LNCaP clone FGC (cell line): ENCODE results near the gene MTMR3.

ENCODE experiments used
- DNase-seq: peaks from one replicate; pipeline ENCODE4 v3.0.0-alpha.2; 2011; ENCODE audit warnings: low read depth
- H3K4me3 ChIP-seq: 2 replicates; pipeline ENCODE4 v1.5.1; 2011; ENCODE audit warnings: mild to moderate bottlenecking, low read depth, low read length, control low read depth
- CTCF ChIP-seq: IDR thresholded peaks from 2 replicates; pipeline ENCODE4 v1.5.1; 2012; ENCODE audit warnings: mild to moderate bottlenecking; ENCODE audit not compliant: control insufficient read depth, insufficient read depth; ENCODE audit errors: extremely low read depth

MTMR3 gene

DNA sequence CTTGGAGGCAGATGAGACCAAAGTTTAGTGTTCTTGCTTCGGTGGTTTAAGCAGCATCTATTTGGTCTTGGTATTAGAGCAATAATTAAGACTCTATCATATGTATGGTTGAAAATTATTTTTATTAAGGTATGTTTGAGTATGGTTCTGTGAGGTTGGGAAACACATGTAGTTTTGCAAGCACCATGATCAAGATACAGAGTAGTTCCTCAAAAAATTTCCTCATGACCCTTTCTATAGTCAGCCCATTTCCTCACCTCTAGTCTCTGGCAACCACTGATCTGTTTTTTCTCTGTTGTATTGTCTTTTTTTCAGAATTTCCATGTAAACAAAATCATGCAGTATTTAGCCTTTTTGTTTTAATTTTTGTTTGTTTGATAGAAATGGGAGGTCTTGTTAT lies 18.4 kb downstream of the MTMR3 start:
- DNase-seq, result no peak
- no peak for TF ChIP-seq CTCF
- no peak overlapping the region for H3K4me3 ChIP-seq

- no peak for TF ChIP-seq CTCF
- H3K4me3 ChIP-seq, result no peak overlapping the region
- no peak for DNase-seq
These were observed 20.4 kb downstream of the MTMR3 start for GRCh38 chr22:29903371-29903770.

DNA sequence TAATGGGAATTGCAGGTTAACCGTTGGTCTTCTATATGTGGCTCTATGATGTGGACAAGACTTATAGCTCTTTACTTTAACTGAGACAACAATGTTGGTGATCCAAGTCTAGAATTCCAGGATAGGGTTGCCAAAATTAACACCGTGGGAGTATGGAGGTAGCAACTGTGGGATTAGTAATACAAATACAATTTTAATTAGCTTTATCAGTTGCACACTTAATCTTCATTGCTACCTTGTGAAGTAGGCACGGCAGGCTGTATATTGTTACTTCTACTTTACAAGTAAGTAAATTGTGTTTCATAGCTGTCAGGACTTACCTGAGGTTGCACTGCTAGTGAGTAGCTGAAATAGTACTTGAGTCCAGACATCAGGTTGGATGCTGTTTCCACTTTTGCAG lies 21.0 kb downstream of the MTMR3 start:
- DNase-seq, result no peak
- H3K4me3 ChIP-seq, result no peak overlapping the region
- TF ChIP-seq CTCF, result no peak

GRCh38 chr22:29907753-29908515 lies 25.0 kb downstream of the MTMR3 start:
- peak; percentile 99 for DNase-seq
- TF ChIP-seq CTCF, result no peak

GRCh38 chr22:29912141-29912540 lies 29.2 kb downstream of the MTMR3 start:
- no peak for DNase-seq
- no peak overlapping the region for H3K4me3 ChIP-seq
- no peak for TF ChIP-seq CTCF

More at GRCh38 chr22:29907753-29908515, 25.0 kb downstream of the MTMR3 start:
- peak overlapping the region; percentile 36 for H3K4me3 ChIP-seq

DNA sequence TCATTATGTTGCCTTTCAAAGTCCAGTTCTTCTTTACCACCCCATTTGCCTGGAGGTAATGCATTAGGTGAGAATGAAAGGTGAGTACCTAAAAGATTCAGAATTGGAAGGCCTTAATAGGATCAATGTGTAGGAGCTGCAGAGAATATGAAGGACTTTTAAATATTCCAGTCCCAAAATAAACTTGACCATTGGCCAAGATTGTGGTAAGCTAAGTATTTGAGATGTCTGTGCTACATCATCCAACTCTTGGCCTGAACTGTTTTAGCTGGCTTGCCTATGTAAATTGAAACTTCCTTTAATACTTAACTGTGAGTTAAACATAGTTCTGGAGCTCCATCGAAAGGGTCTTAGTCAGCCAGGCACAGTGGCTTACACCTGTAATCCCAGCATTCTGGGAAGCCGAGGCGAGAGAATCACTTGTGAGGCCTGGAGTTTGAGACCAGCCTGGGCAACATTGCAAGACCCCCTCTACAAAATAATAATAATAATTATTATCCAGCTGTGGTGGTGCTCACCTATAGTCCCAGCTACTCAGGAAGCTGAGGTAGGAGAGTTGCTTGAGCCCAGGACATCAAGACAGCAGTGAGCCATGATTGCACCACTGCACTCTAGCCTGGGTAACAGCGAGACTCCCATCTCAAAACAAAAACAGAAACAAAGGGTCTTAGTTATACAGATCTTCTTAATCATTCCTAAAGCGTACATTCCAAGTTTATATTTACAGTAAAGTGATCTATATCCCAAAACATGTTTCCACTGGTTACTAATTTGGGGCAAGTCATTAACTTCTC lies 29.8 kb downstream of the MTMR3 start:
- TF ChIP-seq CTCF, result no peak
- no peak for DNase-seq
- no peak overlapping the region for H3K4me3 ChIP-seq

DNA sequence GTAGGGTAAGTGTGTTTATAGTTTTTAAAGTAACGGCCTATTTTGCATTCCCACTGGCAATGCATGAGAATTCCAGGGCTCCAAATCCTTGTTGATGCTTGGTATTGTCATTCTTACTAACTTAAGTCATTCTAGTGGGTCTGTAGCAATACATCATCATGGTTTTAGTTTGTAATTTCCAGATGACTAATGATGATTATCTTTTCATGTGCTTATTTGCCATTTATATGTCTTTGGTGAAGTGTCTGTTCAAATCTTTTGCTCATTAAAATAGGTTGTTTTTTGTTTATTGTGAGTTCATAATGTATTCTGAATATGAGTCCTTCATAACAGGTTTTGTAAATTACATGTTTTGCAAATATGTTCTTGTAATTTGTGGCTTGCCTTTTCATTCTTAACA lies 31.2 kb downstream of the MTMR3 start:
- no peak for TF ChIP-seq CTCF
- no peak overlapping the region for H3K4me3 ChIP-seq
- DNase-seq, result no peak
